OCI-LY7 (cell line): ENCODE measurements around the gene MAGEB17. TPM values are rescaled to one million over a fixed set of nuclear protein-coding genes. Genes with fewer than 3 reads are reported as not detected.

Experiments
- BruUV-seq: library from RNA; stranded (reverse); fragments of 400-500 nt; replicated peaks from 2 replicates; lab custom pipeline; 2021; lab: Mats Ljungman, UMichigan
- CTCF ChIA-PET: fragments of 300-600 bp; sonication (Branson Sonifier 250); formaldehyde crosslinking; loops from one replicate; lab custom pipeline; 2022; ENCODE audit warnings: antibody characterized with exemption; ENCODE audit not compliant: unreplicated experiment; lab: Charles Lee
- POLR2A ChIA-PET: fragments of 300-600 bp; sonication (Branson Sonifier 250); formaldehyde crosslinking; loops from one replicate; lab custom pipeline; 2022; ENCODE audit warnings: antibody characterized with exemption; lab: Charles Lee
- DNase-seq: peaks from one replicate; pipeline ENCODE4 v3.0.0-alpha.2; 2015; ENCODE audit warnings: low spot score
- H2AFZ ChIP-seq: fragments of 200-600 bp; sonication (generic), shearing (Covaris generic); 2 replicates; pipeline ENCODE4 v1.6.1; 2014; ENCODE audit warnings: mild to moderate bottlenecking, antibody characterized with exemption, low read length, moderate library complexity
- H3K27ac ChIP-seq: fragments of 200-600 bp; sonication (generic); 2 replicates; pipeline ENCODE4 v1.5.1; 2014; ENCODE audit warnings: mixed run types, low read depth, mild to moderate bottlenecking, moderate library complexity, low read length, inconsistent platforms; ENCODE audit not compliant: poor library complexity, severe bottlenecking
- H3K36me3 ChIP-seq: fragments of 200-600 bp; sonication (generic); 2 replicates; pipeline ENCODE4 v1.6.1; 2014; ENCODE audit warnings: mild to moderate bottlenecking, antibody characterized with exemption, low read length, moderate library complexity, mixed read lengths; ENCODE audit not compliant: insufficient read depth
- H3K4me1 ChIP-seq: fragments of 200-600 bp; sonication (generic); 2 replicates; pipeline ENCODE4 v1.5.1; 2014; ENCODE audit warnings: mild to moderate bottlenecking, low read length; ENCODE audit not compliant: insufficient read depth, poor library complexity, severe bottlenecking
- H3K4me2 ChIP-seq: fragments of 200-600 bp; sonication (generic); 2 replicates; pipeline ENCODE4 v1.6.1; 2014; ENCODE audit warnings: mild to moderate bottlenecking, low read length
- H3K4me3 ChIP-seq: fragments of 200-600 bp; sonication (generic); 2 replicates; pipeline ENCODE4 v1.5.1; 2014; ENCODE audit warnings: mild to moderate bottlenecking, low read depth, low read length; ENCODE audit not compliant: poor library complexity, severe bottlenecking
- H3K79me2 ChIP-seq: fragments of 200-600 bp; sonication (generic); 2 replicates; pipeline ENCODE4 v1.6.1; 2016; ENCODE audit warnings: low read depth, mild to moderate bottlenecking, low read length, moderate library complexity, mixed read lengths; ENCODE audit not compliant: insufficient read depth
- H3K9me2 ChIP-seq: fragments of 200-600 bp; sonication (generic); 2 replicates; pipeline ENCODE4 v1.6.1; 2016; ENCODE audit warnings: mild to moderate bottlenecking, low read length, mixed read lengths; ENCODE audit not compliant: insufficient read depth
- H3K9me3 ChIP-seq: fragments of 200-600 bp; sonication (generic); 2 replicates; pipeline ENCODE4 v1.6.1; 2014; ENCODE audit warnings: mild to moderate bottlenecking, mixed run types, low read length, mixed read lengths
- H4K20me1 ChIP-seq: fragments of 200-600 bp; sonication (generic); 2 replicates; pipeline ENCODE4 v1.6.1; 2014; ENCODE audit warnings: mild to moderate bottlenecking, antibody characterized with exemption, low read length, moderate library complexity, mixed read lengths; ENCODE audit not compliant: insufficient read depth
- CTCF ChIP-seq: fragments of 200-600 bp; sonication (generic); conservative IDR thresholded peaks from 2 replicates; pipeline ENCODE4 v1.5.1; 2014; ENCODE audit warnings: mild to moderate bottlenecking, antibody characterized with exemption, low read length, moderate library complexity, mixed read lengths
- EZH2phosphoT487 ChIP-seq: fragments of 200-600 bp; sonication (generic); IDR thresholded peaks from 2 replicates; pipeline ENCODE4 v1.6.1; 2018; ENCODE audit warnings: low read depth, borderline replicate concordance, mild to moderate bottlenecking, mixed run types, antibody characterized with exemption, low read length, moderate library complexity, mixed read lengths
- intact Hi-C: fragments of 100-400 bp; cut with micrococcal nuclease; formaldehyde crosslinking; loops from one replicate; pipeline ENCODE4 v1.10.0; 2022; ENCODE audit not compliant: unreplicated experiment
- total RNA-seq, 2 experiments: library from RNA; depleted of rRNA in 1 of 2; stranded (reverse); fragments of >200 nt in 1 of 2; shearing (Covaris generic) in 1 of 2; gene quantifications; 2 replicates each; pipeline ENCODE4 v1.2.3, GENCODE V29; 2014 to 2022

Gene MAGEB17
- total RNA-seq, 2 experiments from 2014 or later, result not detected

- Histone ChIP-seq H3K79me2 (no peaks in the 10 kb centered on the region), H3K9me2 (no peaks in the 10 kb centered on the region), H3K9me3 (no peaks in the 10 kb centered on the region), H4K20me1 (no peaks in the 10 kb centered on the region), H3K4me1 (no peaks in the 10 kb centered on the region), H3K4me3 (no peak overlapping the region), H3K36me3 (no peaks in the 10 kb centered on the region), H2AFZ (no peak overlapping the region), H3K4me2 (no peak overlapping the region), H3K27ac (no peak overlapping the region)
- ChIA-PET POLR2A (no interaction called here), CTCF (no interaction called here)
- TF ChIP-seq CTCF (no peak), EZH2phosphoT487 (no peak)
- BruUV-seq, result no TSS peak
- intact Hi-C loops, result no loop called here
- no peak for DNase-seq
Measured at GRCh38 chrX:16145656-16146055, 21.6 kb upstream of the MAGEB17 start.

- BruUV-seq, result no TSS peak
- POLR2A ChIA-PET, result interaction anchor here (0.7 kb wide), 4 partner anchors 10 to 476 kb away, joined by 3 to 8 read pairs (median 6); no protein-coding TSS in a partner anchor
- Histone ChIP-seq H3K79me2 (no peaks in the 10 kb centered on the region), H3K36me3 (no peaks in the 10 kb centered on the region), H3K4me1 (no peaks in the 10 kb centered on the region), H3K27ac (no peak overlapping the region), H3K9me3 (no peaks in the 10 kb centered on the region), H3K4me3 (no peak overlapping the region), H3K9me2 (no peaks in the 10 kb centered on the region), H4K20me1 (no peaks in the 10 kb centered on the region), H2AFZ (no peak overlapping the region), H3K4me2 (no peak overlapping the region)
- DNase-seq, result no peak
- TF ChIP-seq CTCF (no peak), EZH2phosphoT487 (no peak)
- CTCF ChIA-PET, result no interaction called here
- intact Hi-C loops, result no loop called here
Measured at GRCh38 chrX:16148896-16149295, 18.4 kb upstream of the MAGEB17 start.

- TF ChIP-seq CTCF, result no peak
- TF ChIP-seq EZH2phosphoT487, result no peak
- Histone ChIP-seq H3K4me2 (no peak overlapping the region), H3K9me3 (no peaks in the 10 kb centered on the region), H3K27ac (no peak overlapping the region), H2AFZ (no peak overlapping the region), H4K20me1 (no peaks in the 10 kb centered on the region), H3K4me3 (no peak overlapping the region), H3K79me2 (no peaks in the 10 kb centered on the region), H3K36me3 (no peaks in the 10 kb centered on the region), H3K9me2 (no peaks in the 10 kb centered on the region), H3K4me1 (no peaks in the 10 kb centered on the region)
- CTCF ChIA-PET, result no interaction called here
- intact Hi-C loops, result no loop called here
- no peak for DNase-seq
- no TSS peak for BruUV-seq
- POLR2A ChIA-PET, result no interaction called here
Measured at GRCh38 chrX:16155581-16156096, 11.6 kb upstream of the MAGEB17 start.
